Testis (tissue), 3 donors: ENCODE data around the gene GJB5. TPM values are rescaled to one million over a fixed set of nuclear protein-coding genes. Genes with fewer than 3 reads are reported as not detected.

Experiments
- DNase-seq: peaks from one replicate; pipeline ENCODE4 v3.0.0-alpha.2; 2019
- H3K27ac ChIP-seq, 2 donors: fragments of 200-600 bp; sonication (generic); one replicate each; pipeline ENCODE4 v1.5.1; 2019
- H3K27me3 ChIP-seq: fragments of 200-600 bp; sonication (generic); one replicate; pipeline ENCODE4 v1.5.1; 2019
- H3K36me3 ChIP-seq: fragments of 200-600 bp; sonication (generic); one replicate; pipeline ENCODE4 v1.5.1; 2017; ENCODE audit warnings: low read depth; ENCODE audit errors: missing control alignments
- H3K4me1 ChIP-seq: fragments of 200-600 bp; sonication (generic); one replicate; pipeline ENCODE4 v1.5.1; 2019
- H3K4me3 ChIP-seq, 2 donors: fragments of 200-600 bp; sonication (generic); one replicate each; pipeline ENCODE4 v1.5.1; 2017 to 2019
- H3K9me3 ChIP-seq: fragments of 200-600 bp; sonication (generic); one replicate; pipeline ENCODE4 v1.5.1; 2017
- POLR2A ChIP-seq: fragments of 450-650 bp; IDR thresholded peaks from one replicate; pipeline ENCODE4 v1.6.1; 2017; ENCODE audit warnings: antibody characterized with exemption, mild to moderate bottlenecking, moderate library complexity
- WGBS, 2 donors: methylation state at CpG; one replicate each; pipeline ENCODE4 v1.1.5; 2018; 5-methylcytosine and 5-hydroxymethylcytosine counted together
- intact Hi-C: fragments of 100-400 bp; cut with DNase I; formaldehyde crosslinking; loops from one replicate; pipeline ENCODE4 v1.15.1; 2023; ENCODE audit warnings: low total_unique reads
- polyA plus RNA-seq: library from polyadenylated mRNA; stranded (reverse); fragments of 350-450 nt; fragmentation: Illumina TruSeq; extraction: RNeasy Lipid Tissue Mini Kit (QIAGEN cat#74804); gene quantifications from one replicate; pipeline ENCODE4 v1.2.3, GENCODE V29; 2014; ENCODE audit warnings: low read depth, low replicate concordance; ENCODE audit not compliant: insufficient read depth
- total RNA-seq, 2 donors: library from RNA; depleted of rRNA; stranded (reverse); fragments of >200 nt; gene quantifications; one replicate each; pipeline ENCODE4 v1.2.3, GENCODE V29; 2016
- TF ChIP-seq, protein P1 (sequence below), 3 experiments: fragments of 450-650 bp in 2 of 3; fragments of 200-600 bp in 1 of 3; sonication (generic) in 1 of 3; IDR thresholded peaks; one replicate each; pipeline ENCODE4 v1.5.1; 2016 to 2019; ENCODE audit warnings: antibody characterized with exemption in 3 of 3, mild to moderate bottlenecking in 2 of 3, moderate library complexity in 1 of 3

GJB5 gene
- total and polyA plus RNA-seq, 3 donors from 2014 or later = not detected

DNA sequence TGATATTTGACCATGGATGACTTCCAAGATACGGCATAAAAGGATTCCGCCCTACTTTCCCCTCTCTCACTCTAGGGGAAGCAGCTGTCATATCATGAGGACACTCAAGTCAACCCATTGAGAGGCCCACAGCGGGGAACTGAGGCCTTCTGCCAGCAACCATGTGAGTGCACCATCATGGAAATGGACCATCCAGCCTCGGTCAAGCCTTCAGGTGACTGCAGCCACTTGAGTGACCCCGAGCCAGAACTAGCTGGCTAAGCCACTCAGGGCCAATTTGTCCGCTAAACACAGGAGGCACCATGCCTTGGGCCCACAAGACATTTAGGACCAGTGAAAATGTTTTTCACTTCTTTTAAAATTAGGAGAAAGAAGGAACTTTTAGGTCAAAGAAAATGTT is 11.1 kb upstream of the GJB5 start:
- TF ChIP-seq, protein P1, sequence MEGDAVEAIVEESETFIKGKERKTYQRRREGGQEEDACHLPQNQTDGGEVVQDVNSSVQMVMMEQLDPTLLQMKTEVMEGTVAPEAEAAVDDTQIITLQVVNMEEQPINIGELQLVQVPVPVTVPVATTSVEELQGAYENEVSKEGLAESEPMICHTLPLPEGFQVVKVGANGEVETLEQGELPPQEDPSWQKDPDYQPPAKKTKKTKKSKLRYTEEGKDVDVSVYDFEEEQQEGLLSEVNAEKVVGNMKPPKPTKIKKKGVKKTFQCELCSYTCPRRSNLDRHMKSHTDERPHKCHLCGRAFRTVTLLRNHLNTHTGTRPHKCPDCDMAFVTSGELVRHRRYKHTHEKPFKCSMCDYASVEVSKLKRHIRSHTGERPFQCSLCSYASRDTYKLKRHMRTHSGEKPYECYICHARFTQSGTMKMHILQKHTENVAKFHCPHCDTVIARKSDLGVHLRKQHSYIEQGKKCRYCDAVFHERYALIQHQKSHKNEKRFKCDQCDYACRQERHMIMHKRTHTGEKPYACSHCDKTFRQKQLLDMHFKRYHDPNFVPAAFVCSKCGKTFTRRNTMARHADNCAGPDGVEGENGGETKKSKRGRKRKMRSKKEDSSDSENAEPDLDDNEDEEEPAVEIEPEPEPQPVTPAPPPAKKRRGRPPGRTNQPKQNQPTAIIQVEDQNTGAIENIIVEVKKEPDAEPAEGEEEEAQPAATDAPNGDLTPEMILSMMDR (IDR thresholded peaks at IDR 0.05) = no peak
- no peaks in the 10 kb centered on the region for H3K36me3 ChIP-seq
- no peaks in the 10 kb centered on the region for H3K27me3 ChIP-seq
- intact Hi-C loops = loop anchor here (10.0 kb wide), 1 partner anchor 1109 kb away; no protein-coding TSS in a partner anchor
- no peaks in the 10 kb centered on the region for H3K4me1 ChIP-seq
- H3K27ac ChIP-seq = no peak overlapping the region
- no peak for DNase-seq
- H3K9me3 ChIP-seq = no peaks in the 10 kb centered on the region
- WGBS, 2 donors = 84 to 88% methylated on average over 6 of the region's 6 CpGs
- no peak overlapping the region for H3K4me3 ChIP-seq

DNA sequence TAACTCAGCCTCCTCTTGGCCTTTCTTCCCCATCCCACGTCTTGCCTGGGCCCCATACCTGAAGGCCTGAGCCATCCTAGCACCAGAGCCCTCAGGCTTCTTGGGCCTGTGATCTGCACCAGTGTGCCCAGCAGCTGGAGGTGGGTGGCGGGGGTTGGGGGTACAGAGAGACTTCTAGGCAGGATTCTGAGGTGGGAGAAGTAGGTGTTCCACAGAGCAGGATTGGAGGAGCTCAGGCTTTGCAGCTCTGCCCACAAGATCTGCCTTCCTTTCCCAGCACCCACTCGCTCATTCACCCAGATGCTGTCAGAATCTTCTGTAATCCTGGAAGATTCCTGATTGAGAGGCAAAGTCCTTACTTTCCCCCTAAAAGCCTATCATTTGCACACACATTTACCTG is 10.0 kb upstream of the GJB5 start:
- no peak for DNase-seq
- intact Hi-C loops = loop anchor here (10.0 kb wide), 1 partner anchor 1110 kb away; no protein-coding TSS in a partner anchor

DNA sequence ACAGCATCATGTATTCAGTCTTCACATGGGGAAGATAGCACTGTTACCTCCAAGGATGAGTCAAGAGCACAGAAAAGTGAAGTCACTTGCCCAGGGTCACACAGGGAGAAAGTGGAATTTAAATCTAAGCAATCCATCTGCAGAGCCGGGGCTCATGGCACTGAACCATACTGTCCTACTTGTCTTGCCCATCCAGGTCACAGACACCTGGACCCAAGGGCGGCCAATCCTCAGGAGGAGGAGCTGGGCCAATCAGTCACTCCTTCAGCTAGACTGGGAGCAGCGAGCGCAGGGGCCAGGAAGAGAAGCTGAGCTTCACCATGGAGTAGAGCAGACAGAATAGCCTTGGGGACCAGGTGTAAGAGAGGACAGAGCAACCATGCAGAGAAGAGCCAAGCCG is 9.2 kb upstream of the GJB5 start:
- Histone ChIP-seq H3K36me3 (no peaks in the 10 kb centered on the region), H3K27ac (no peak overlapping the region), H3K27me3 (no peaks in the 10 kb centered on the region), H3K4me3 (no peak overlapping the region), H3K9me3 (no peaks in the 10 kb centered on the region), H3K4me1 (no peaks in the 10 kb centered on the region)
- intact Hi-C loops = loop anchor here (10.0 kb wide), 1 partner anchor 1111 kb away; no protein-coding TSS in a partner anchor
- TF ChIP-seq, protein P1 (IDR thresholded peaks at IDR 0.05) = no peak
- TF ChIP-seq POLR2A = no peak
- WGBS, 2 donors = 69 to 74% methylated on average over 4 to 5 of the region's 5 CpGs
- no peak for DNase-seq

More for the DNA sequence above, 10.0 kb upstream of the GJB5 start:
- Histone ChIP-seq H3K4me1 (no peaks in the 10 kb centered on the region), H3K27me3 (no peaks in the 10 kb centered on the region), H3K4me3 (no peak overlapping the region), H3K27ac (no peak overlapping the region), H3K9me3 (no peaks in the 10 kb centered on the region), H3K36me3 (no peaks in the 10 kb centered on the region)
- 86 to 87% methylated on average over 2 to 3 of the region's 3 CpGs for WGBS, 2 donors
- TF ChIP-seq, protein P1 (IDR thresholded peaks at IDR 0.05) = no peak
- TF ChIP-seq POLR2A = no peak

DNA sequence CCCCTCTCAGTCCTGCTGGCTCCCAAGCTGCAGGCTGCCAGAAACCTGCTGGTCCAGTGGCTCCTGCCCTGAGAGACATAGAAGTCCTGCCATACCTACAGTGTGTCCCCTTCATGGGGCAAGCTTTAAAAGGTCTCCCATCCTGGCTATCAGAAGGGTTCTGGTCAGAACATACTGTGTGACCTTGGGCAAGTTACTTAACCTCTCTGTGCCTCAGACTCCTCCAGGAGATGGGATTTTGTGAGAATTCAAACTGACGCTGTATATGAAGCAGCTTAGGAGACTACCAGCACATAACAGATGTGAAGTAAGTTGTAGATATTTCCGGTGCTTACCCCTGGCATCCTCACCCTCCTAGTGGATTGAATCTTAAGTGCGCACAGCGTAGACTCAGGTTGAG is 8.7 kb upstream of the GJB5 start:
- Histone ChIP-seq H3K4me3 (no peak overlapping the region), H3K9me3 (no peaks in the 10 kb centered on the region), H3K27ac (no peak overlapping the region), H3K27me3 (no peaks in the 10 kb centered on the region), H3K36me3 (no peaks in the 10 kb centered on the region), H3K4me1 (no peaks in the 10 kb centered on the region)
- 86 to 99% methylated on average over 2 to 4 of the region's 4 CpGs for WGBS, 2 donors
- intact Hi-C loops = loop anchor here (10.0 kb wide), 1 partner anchor 1111 kb away; no protein-coding TSS in a partner anchor
- no peak for DNase-seq
- TF ChIP-seq, protein P1 (IDR thresholded peaks at IDR 0.05) = no peak
